Kidney (tissue), 14 donors: ENCODE results near the gene CACNA2D1. TPM values are rescaled to one million over a fixed set of nuclear protein-coding genes. Genes with fewer than 3 reads are reported as not detected.

Experiments
- DNase-seq, 5 donors: peaks; one replicate each; pipeline ENCODE4 v3.0.0-alpha.2; 2013 to 2020
- FAIRE-seq: peaks from 2 replicates; lab custom pipeline; 2012; peaks lifted over from hg19 to GRCh38; lab: Jason Lieb, UNC
- H3K27ac ChIP-seq, 2 donors: one replicate each; pipeline ENCODE4 v1.7.0; 2013; ENCODE audit warnings: low read depth in 2 of 2, low read length in 2 of 2, inconsistent platforms in 1 of 2
- H3K27me3 ChIP-seq: one replicate; pipeline ENCODE4 v1.7.1; 2013; ENCODE audit warnings: low read length, inconsistent platforms; ENCODE audit not compliant: control insufficient read depth, insufficient read depth
- H3K36me3 ChIP-seq, 3 donors: one replicate each; pipeline versions ENCODE4 v1.7.0 to v1.7.1; 2013; ENCODE audit warnings: low read length in 3 of 3, control low read depth in 1 of 3, inconsistent platforms in 1 of 3; ENCODE audit not compliant: insufficient read depth in 3 of 3, control insufficient read depth in 2 of 3
- H3K4me1 ChIP-seq, 3 donors: one replicate each; pipeline versions ENCODE4 v1.7.0 to v1.7.1; 2013; ENCODE audit warnings: low read length in 3 of 3, inconsistent platforms in 1 of 3, low read depth in 1 of 3; ENCODE audit not compliant: control insufficient read depth in 2 of 3, insufficient read depth in 2 of 3
- H3K4me3 ChIP-seq, 3 donors: one replicate each; pipeline versions ENCODE4 v1.7.0 to v1.8.1; 2013; ENCODE audit warnings: low read length in 3 of 3, control low read depth in 1 of 3, inconsistent platforms in 1 of 3
- H3K9ac ChIP-seq, 3 donors: one replicate each; pipeline versions ENCODE4 v1.7.0 to v1.7.1; 2013; ENCODE audit warnings: low read length in 3 of 3, control low read depth in 1 of 3, inconsistent platforms in 1 of 3
- H3K9me3 ChIP-seq, 3 donors: one replicate each; pipeline versions ENCODE4 v1.7.0 to v1.7.1; 2013; ENCODE audit warnings: low read length in 3 of 3, control low read depth in 1 of 3, inconsistent platforms in 1 of 3; ENCODE audit not compliant: control insufficient read depth in 2 of 3, insufficient read depth in 1 of 3
- intact Hi-C: fragments of 100-400 bp; cut with DNase I; formaldehyde crosslinking; loops from one replicate; pipeline ENCODE4 v1.11.1; 2022
- polyA plus RNA-seq: library from polyadenylated mRNA; stranded (reverse); fragments of 350-450 nt; fragmentation: Illumina TruSeq; extraction: RNeasy Lipid Tissue Mini Kit (QIAGEN cat#74804); gene quantifications from one replicate; pipeline ENCODE4 v1.2.3, GENCODE V29; 2014; ENCODE audit warnings: low read depth, low replicate concordance; ENCODE audit not compliant: insufficient read depth
- total RNA-seq: library from RNA; stranded (reverse); fragmentation: NEBNext Ultra II Directional; extraction: Animal tissue kit (Norgen Biotek cat#: 25700); gene quantifications from one replicate; pipeline ENCODE4 v1.2.1, GENCODE V29; 2021
- TF ChIP-seq, protein P1 (sequence below): IDR thresholded peaks from 3 replicates; pipeline ENCODE4 v1.5.1; 2012; ENCODE audit warnings: mild to moderate bottlenecking, moderate library complexity, borderline replicate concordance; ENCODE audit not compliant: insufficient read depth; ENCODE audit errors: extremely low read depth
- donor health status: control.
- donor health status: control.
- donor health status: control.
- donor health status: control.
- donor health status: control.
- donor health status: DM: yes; HTN: yes; CAD: no.
- donor health status: Normal renal cell carcinoma (clear cell type).

Gene CACNA2D1
- total and polyA plus RNA-seq, 2 donors from 2014 or later = 3.5 to 18.3 TPM

DNA sequence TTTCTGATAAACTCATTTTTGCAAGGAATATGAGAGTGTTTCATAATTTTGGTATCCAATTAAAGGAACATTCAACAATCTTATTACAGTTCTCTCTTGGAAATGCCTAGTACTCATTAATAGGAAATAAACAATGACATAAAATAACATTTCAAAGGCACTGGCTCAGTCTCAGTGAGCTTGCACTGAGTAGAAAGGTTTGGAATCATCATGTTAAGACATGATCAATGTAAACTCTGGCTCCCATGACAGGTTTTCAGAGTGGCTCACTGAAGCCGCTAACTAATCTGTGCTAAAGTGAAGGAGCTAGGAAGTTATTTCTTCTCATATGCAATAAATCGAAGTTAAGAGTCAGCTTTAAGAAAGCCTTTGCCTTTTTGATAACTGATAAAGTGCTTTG is 470.5 kb downstream of the CACNA2D1 start:
- no peak overlapping the region for H3K9ac ChIP-seq
- TF ChIP-seq, protein P1, sequence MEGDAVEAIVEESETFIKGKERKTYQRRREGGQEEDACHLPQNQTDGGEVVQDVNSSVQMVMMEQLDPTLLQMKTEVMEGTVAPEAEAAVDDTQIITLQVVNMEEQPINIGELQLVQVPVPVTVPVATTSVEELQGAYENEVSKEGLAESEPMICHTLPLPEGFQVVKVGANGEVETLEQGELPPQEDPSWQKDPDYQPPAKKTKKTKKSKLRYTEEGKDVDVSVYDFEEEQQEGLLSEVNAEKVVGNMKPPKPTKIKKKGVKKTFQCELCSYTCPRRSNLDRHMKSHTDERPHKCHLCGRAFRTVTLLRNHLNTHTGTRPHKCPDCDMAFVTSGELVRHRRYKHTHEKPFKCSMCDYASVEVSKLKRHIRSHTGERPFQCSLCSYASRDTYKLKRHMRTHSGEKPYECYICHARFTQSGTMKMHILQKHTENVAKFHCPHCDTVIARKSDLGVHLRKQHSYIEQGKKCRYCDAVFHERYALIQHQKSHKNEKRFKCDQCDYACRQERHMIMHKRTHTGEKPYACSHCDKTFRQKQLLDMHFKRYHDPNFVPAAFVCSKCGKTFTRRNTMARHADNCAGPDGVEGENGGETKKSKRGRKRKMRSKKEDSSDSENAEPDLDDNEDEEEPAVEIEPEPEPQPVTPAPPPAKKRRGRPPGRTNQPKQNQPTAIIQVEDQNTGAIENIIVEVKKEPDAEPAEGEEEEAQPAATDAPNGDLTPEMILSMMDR = no peak
- H3K36me3 ChIP-seq = no peaks in the 10 kb centered on the region
- H3K27ac ChIP-seq = no peak overlapping the region
- DNase-seq (no peak), FAIRE-seq (no peak)
- intact Hi-C loops = no loop called here
- H3K4me1 ChIP-seq = no peaks in the 10 kb centered on the region
- no peak overlapping the region for H3K4me3 ChIP-seq
- no peaks in the 10 kb centered on the region for H3K9me3 ChIP-seq
- H3K27me3 ChIP-seq = no peaks in the 10 kb centered on the region

- no peaks in the 10 kb centered on the region for H3K36me3 ChIP-seq
- intact Hi-C loops = no loop called here
- no peak overlapping the region for H3K27ac ChIP-seq
- DNase-seq (no peak), FAIRE-seq (no peak)
- H3K9me3 ChIP-seq = no peaks in the 10 kb centered on the region
- TF ChIP-seq, protein P1 = no peak
- H3K4me3 ChIP-seq = no peak overlapping the region
- H3K27me3 ChIP-seq = no peaks in the 10 kb centered on the region
- no peaks in the 10 kb centered on the region for H3K4me1 ChIP-seq
- no peak overlapping the region for H3K9ac ChIP-seq
Observed at GRCh38 chr7:81960026-81960425, 483.6 kb downstream of the CACNA2D1 start.

GRCh38 chr7:81957517-81957916 is 486.1 kb downstream of the CACNA2D1 start:
- no peaks in the 10 kb centered on the region for H3K36me3 ChIP-seq
- H3K9ac ChIP-seq = no peak overlapping the region
- H3K4me3 ChIP-seq = no peak overlapping the region
- no peak overlapping the region for H3K27ac ChIP-seq
- FAIRE-seq = no peak
- intact Hi-C loops = no loop called here
- TF ChIP-seq, protein P1 = no peak
- H3K9me3 ChIP-seq = no peaks in the 10 kb centered on the region
- no peak for DNase-seq
- no peaks in the 10 kb centered on the region for H3K4me1 ChIP-seq
- no peaks in the 10 kb centered on the region for H3K27me3 ChIP-seq

DNA sequence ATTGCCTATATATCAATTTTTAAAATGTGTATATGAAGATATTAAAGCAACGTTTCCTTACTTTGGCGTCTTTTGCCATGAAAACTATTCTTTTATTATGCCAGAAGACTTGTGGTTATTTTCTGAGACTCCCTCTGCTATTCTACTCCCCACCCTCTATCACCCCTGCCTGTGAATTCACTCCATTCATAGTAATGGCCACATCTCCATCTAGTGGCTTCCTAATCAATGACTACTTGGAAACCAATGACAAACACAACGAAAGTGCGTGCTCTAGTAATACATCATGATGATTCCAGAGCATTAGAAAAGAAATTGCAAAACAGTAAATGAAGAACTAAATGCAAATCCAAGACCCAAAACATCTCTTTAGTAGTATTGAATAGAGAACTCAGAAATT is 487.1 kb downstream of the CACNA2D1 start:
- no peak for FAIRE-seq
- H3K9ac ChIP-seq = no peak overlapping the region
- no peaks in the 10 kb centered on the region for H3K4me1 ChIP-seq
- H3K36me3 ChIP-seq = no peaks in the 10 kb centered on the region
- peak in 2 of 5 donors; percentile 8 to 50 for DNase-seq
- no peaks in the 10 kb centered on the region for H3K9me3 ChIP-seq
- no peak overlapping the region for H3K4me3 ChIP-seq
- intact Hi-C loops = no loop called here
- TF ChIP-seq, protein P1 = peak; percentile 26
- H3K27me3 ChIP-seq = no peaks in the 10 kb centered on the region
- no peak overlapping the region for H3K27ac ChIP-seq
